ENCODE results near the gene RASA1. TPM values are rescaled to one million over a fixed set of nuclear protein-coding genes. Genes with fewer than 3 reads are reported as not detected.

The RASA1 gene
- total RNA-seq, 4 donors from 2014 or later = 12.0 to 16.8 (median 12.2) TPM

GRCh38 chr5:87405472-87406155, 137.9 kb downstream of the RASA1 start:
- H3K9me3 ChIP-seq = no peaks in the 10 kb centered on the region
- peaks cover 0 to 5% of the 10 kb centered on the region in 2 donors for H3K4me1 ChIP-seq
- H3K27me3 ChIP-seq = no peaks in the 10 kb centered on the region
- in situ Hi-C loops (cut with MboI; ENCODE audit: low sequenced_read_pairs in 4 of 4) (loop anchor here (10.0 to 25.0 kb wide), 4 partner anchors 141 to 1282 kb away; partner anchors contain the start of genes COX7C (in 4 of the 4) and RASA1 (in 1 of the 4)), intact Hi-C loops (cut with DNase I; ENCODE audit: low total_unique reads) (loop anchor here (5.0 kb wide), 1 partner anchor 38 kb away; no protein-coding TSS in a partner anchor)
- no peak overlapping the region for H3K4me3 ChIP-seq
- no peak overlapping the region for H3K27ac ChIP-seq
- DNase-seq (no peak), ATAC-seq (no peak)
- TF ChIP-seq POLR2A (IDR thresholded peaks at IDR 0.05) = no peak
- no peak for TF ChIP-seq CTCF (IDR thresholded peaks at IDR 0.05 in 4 of 5, conservative IDR thresholded peaks at IDR 0.05 in 1 of 5)
- H3K36me3 ChIP-seq = peaks cover 0 to 80% of the 10 kb centered on the region in 2 donors

- TF ChIP-seq POLR2A (IDR thresholded peaks at IDR 0.05) = no peak
- TF ChIP-seq CTCF (IDR thresholded peaks at IDR 0.05 in 4 of 5, conservative IDR thresholded peaks at IDR 0.05 in 1 of 5) = no peak
- intact Hi-C loops (cut with DNase I; ENCODE audit: low total_unique reads) (loop anchor here (5.0 kb wide), 1 partner anchor 41 kb away; no protein-coding TSS in a partner anchor), in situ Hi-C loops (cut with MboI; ENCODE audit: low sequenced_read_pairs in 4 of 4) (loop anchor here (10.0 to 25.0 kb wide), 4 partner anchors 143 to 1279 kb away; partner anchors contain the start of genes COX7C (in 4 of the 4) and RASA1 (in 1 of the 4))
- Histone ChIP-seq H3K9me3 (no peaks in the 10 kb centered on the region), H3K27ac (no peak overlapping the region), H3K4me3 (no peak overlapping the region), H3K4me1 (peaks cover 11 to 18% of the 10 kb centered on the region in 2 donors), H3K36me3 (peaks cover 0 to 54% of the 10 kb centered on the region in 2 donors), H3K27me3 (no peaks in the 10 kb centered on the region)
- no peak for DNase-seq
- ATAC-seq = no peak
Measured at GRCh38 chr5:87408204-87408603, 140.5 kb downstream of the RASA1 start.

- H3K9me3 ChIP-seq = no peaks in the 10 kb centered on the region
- TF ChIP-seq POLR2A (IDR thresholded peaks at IDR 0.05) = no peak
- no peak for TF ChIP-seq CTCF (IDR thresholded peaks at IDR 0.05 in 4 of 5, conservative IDR thresholded peaks at IDR 0.05 in 1 of 5)
- intact Hi-C loops (cut with DNase I; ENCODE audit: low total_unique reads) = no loop called here
- ATAC-seq = no peak
- peaks cover 11 to 21% of the 10 kb centered on the region in 2 donors for H3K4me1 ChIP-seq
- no peaks in the 10 kb centered on the region for H3K27me3 ChIP-seq
- in situ Hi-C loops (cut with MboI; ENCODE audit: low sequenced_read_pairs in 4 of 4) = loop anchor here (25.0 kb wide), 3 partner anchors 349 to 1276 kb away; partner anchors contain the start of gene COX7C (in 4 of the 4)
- DNase-seq = no peak
- H3K4me3 ChIP-seq = peak overlapping the region in 3 of 4 donors; percentile 75 to 92 (median 89)
- H3K36me3 ChIP-seq = peaks cover 0 to 32% of the 10 kb centered on the region in 2 donors
- peak overlapping the region; percentile 92 to 99 (median 94) for H3K27ac ChIP-seq
Measured at GRCh38 chr5:87410931-87411330, 143.2 kb downstream of the RASA1 start.

- no peak for ATAC-seq
- Histone ChIP-seq H3K27ac (peak overlapping the region; percentile 92 to 99 (median 94)), H3K36me3 (peaks cover 0 to 27% of the 10 kb centered on the region in 2 donors), H3K4me1 (peaks cover 11 to 21% of the 10 kb centered on the region in 2 donors), H3K9me3 (no peaks in the 10 kb centered on the region), H3K4me3 (peak overlapping the region; percentile 72 to 92 (median 82)), H3K27me3 (no peaks in the 10 kb centered on the region)
- DNase-seq = no peak
- in situ Hi-C loops (cut with MboI; ENCODE audit: low sequenced_read_pairs in 4 of 4) = loop anchor here (25.0 kb wide), 3 partner anchors 349 to 1276 kb away; partner anchors contain the start of gene COX7C (in 4 of the 4)
- intact Hi-C loops (cut with DNase I; ENCODE audit: low total_unique reads) = no loop called here
- TF ChIP-seq CTCF (IDR thresholded peaks at IDR 0.05 in 4 of 5, conservative IDR thresholded peaks at IDR 0.05 in 1 of 5) (no peak), POLR2A (IDR thresholded peaks at IDR 0.05) (no peak)
Measured at GRCh38 chr5:87411586-87411972, 143.9 kb downstream of the RASA1 start.

All from gastrocnemius medialis (tissue), 4 donors.